GM18505 (cell line): ENCODE measurements around the gene FAM110C.
"Not testable (repeated sequence)": the region's sequence is repeated elsewhere in the genome, so short reads cannot be mapped to it uniquely, and the experiment has no call there.

Experiments used
- ATAC-seq: cut with Tn5 transposase; IDR thresholded peaks from one replicate; pipeline ENCODE4 v1.9.1; 2021; ENCODE audit not compliant: unreplicated experiment
- POLR2A ChIP-seq: IDR thresholded peaks from 4 replicates; pipeline ENCODE4 v1.6.1; 2011; ENCODE audit warnings: borderline replicate concordance; ENCODE audit not compliant: insufficient read depth, insufficient read length; ENCODE audit errors: extremely low read depth

FAM110C gene

DNA sequence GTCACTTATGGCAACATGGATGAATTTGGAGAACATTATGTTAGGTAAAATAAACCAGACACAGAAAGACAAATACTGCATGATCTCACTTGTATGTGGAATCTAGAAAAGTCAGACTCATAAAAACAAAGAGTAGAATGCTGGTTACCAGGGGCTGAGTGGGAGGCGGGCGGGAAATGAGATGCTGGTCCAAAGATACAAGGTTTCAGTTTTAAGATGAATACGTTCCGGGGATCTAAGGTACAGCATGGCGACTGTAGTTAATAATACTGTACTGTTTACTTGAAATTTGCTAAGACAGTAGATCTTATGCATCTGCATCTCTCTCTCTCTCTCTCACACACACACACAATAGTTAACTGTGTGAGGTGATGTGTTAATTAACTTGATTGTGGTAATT lies 14.2 kb downstream of the FAM110C start:
- no peak for TF ChIP-seq POLR2A
- no peak for ATAC-seq

DNA sequence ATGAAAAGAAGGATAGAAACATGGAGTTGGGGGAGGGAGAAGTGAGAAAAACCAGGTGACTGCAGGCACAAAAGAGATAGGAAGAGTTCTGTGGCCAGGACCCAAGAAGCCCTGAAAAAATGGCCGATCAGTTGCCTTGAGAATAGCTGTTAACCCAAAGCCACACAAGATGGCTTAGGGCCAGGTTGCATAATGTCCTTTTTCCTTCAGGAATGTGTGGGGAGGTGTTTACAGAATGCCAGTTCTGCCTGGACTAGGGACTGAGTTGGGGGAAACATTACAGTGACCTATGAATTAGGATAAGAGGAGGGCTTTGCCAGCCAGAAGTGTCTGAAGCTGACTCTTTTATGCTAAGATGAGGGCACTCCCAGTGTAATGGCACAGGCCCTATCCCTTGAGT lies 17.1 kb downstream of the FAM110C start:
- no peak for TF ChIP-seq POLR2A
- no peak for ATAC-seq

GRCh38 chr2:28406-28975 lies 17.8 kb downstream of the FAM110C start:
- TF ChIP-seq POLR2A: no peak
- ATAC-seq: no peak

GRCh38 chr2:26891-27290 lies 19.4 kb downstream of the FAM110C start:
- TF ChIP-seq POLR2A: no peak
- ATAC-seq: no peak

DNA sequence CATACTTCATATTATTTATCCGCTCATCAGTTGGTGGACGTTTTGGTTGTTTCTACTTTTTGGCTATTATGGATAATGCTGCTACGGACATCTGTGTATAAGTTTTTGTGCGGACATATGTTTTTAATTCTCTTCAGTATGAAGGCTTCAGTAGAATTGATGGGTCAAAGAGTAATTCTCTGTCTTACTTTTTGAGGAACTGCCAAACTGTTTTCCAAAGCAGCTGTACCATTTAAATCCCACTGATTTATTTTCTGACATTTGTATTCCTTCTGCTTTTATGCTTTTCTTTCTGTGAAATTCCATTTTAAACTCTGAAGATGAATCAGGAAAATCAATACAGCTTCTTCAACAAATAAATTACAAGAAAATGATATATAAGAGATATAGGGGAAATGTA lies 20.8 kb downstream of the FAM110C start:
- no peak for ATAC-seq
- TF ChIP-seq POLR2A: no peak

DNA sequence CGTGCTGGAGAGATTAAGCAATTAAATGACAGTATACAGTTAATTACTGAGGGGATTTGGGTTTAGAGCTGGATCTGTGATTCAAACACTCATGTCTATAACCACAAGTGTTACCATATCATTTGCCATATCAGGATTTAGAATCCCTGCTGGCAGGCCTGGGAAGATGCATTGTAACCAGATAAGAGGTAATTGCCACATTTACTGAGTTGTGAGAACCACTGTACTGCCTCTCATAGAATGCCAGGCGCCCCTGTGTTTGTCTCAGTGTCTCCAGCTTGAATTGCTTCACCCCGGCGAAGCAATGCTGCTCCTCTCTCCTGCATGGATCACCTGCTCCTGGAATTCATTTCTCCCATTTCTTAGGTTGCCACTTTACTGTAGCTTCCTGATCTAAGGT lies 21.7 kb downstream of the FAM110C start:
- not testable (repeated sequence) for ATAC-seq

- TF ChIP-seq POLR2A: no peak
- peak; percentile 87 for ATAC-seq
Measured at GRCh38 chr2:24107-24506, 22.2 kb downstream of the FAM110C start.

DNA sequence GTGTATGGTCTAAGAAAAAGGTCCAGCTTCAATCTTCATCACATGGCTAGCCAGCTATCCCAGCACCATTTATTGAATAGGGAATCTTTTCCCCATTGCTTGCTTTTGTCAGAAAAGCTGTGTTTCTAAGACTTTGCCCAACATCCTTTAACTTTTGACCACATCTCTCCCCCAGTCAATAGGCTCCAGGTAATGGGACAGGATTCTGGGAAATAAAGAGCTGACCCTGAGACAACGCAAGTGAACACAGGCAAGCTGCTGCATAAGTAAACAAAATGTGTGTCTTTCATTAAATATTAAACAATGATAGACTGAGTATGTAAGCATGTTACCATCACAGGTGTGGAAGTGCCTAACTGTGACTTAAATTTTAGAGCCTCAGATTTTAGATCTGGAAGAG lies 23.0 kb downstream of the FAM110C start:
- no peak for TF ChIP-seq POLR2A
- no peak for ATAC-seq

DNA sequence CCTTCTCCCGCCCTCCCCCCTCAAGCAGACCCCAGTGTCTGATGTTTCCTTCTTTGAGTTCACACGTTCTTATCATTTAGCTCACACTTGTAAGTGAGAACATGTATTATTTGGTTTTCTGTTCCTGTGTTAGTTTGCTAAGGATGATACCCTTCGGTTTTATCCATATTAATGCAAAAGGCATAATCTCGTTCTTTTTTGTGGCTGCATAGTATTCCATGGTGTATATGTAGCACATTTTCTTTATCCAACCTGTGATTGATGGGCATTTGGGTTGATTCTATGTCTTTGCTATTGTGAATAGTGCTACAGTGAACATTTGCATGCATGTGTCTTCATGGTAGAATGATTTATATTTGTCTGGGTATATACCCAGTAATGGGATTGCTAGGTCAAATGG lies 24.1 kb downstream of the FAM110C start:
- not testable (repeated sequence) for ATAC-seq

DNA sequence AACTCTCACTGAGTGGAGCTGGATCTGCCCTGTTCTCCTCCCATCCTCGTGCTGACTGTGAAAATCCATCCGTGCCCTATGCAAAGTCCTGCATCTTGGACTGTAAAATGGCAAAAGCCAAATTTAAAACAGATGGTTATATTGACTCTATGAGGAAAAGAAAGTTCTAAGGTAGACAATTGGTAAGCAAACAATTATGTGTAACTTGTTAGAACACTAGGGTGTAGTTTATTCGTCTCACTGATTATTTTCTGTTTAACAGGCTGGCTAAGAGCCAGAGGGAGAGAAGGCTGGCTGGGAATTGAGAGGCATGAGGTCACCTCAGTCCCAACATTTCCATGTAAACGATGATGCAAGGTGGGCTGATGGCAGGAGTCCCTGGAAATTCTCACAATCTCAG lies 26.0 kb downstream of the FAM110C start:
- ATAC-seq: not testable (repeated sequence)

- no peak for TF ChIP-seq POLR2A
- ATAC-seq: no peak
Measured at GRCh38 chr2:19505-19904, 26.8 kb downstream of the FAM110C start.

DNA sequence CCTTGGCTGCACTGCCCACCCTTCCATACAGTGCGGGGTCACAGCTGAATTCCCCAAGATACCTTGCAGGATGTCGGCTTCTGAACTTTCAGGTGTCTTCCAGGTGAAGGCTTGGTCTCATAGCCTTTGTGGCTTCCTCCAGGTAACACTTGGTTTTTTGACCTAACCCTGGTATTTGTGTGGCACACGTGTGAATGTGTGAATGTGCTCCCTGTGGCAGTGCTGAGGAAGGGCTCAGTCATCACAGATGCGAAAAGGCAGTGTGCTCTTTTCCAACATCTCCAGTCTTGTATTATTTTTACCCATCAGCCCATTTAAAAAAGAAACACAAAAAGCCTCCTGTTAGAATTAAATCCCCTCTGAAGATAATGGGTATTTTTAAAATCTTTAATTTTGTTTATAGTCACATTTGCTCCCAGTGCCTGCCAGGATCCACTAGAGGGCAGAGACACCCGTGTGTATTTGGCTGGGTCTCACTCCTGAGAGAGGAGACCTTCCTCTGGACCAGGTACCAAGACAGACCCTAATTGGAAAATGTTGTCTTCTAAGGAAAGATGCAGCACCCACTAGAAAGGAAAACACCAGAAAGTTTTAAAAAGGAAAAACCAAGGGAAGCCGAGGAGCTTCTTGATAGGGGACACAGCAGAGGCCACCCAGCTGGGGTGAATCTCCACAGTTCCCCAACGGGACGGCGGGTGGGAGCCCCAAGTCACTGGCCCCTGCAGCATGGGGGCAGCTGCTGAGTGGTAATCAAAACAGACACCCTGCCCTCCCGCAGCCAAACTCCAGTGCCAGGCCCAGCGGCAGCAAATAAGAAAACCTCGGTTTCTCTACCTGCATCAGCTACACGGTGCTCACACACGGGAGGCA lies 27.7 kb downstream of the FAM110C start:
- ATAC-seq: no peak
- TF ChIP-seq POLR2A: no peak

DNA sequence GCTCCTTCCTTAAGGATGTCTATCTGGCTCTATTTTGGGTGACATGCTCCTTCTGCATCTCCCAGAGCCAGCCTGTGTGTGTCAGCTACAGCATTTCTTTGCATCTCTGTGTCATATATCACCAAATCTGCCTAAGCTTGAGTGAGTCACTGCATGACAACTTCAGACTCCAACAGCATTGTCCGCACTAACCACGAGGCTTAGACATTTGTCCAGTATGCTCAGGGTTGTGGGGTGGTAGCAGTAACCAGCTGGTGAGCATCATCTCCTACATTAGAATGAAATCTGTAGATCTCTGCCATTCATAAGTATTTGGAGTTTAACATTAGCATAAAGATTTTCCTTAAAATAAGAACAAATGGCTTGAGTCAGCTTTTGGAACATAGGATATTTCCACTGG lies 30.4 kb downstream of the FAM110C start:
- ATAC-seq: not testable (repeated sequence)

GRCh38 chr2:11248-11941 lies 34.9 kb downstream of the FAM110C start:
- ATAC-seq: no peak
- no peak for TF ChIP-seq POLR2A
